ENCODE results near the gene DPP6. TPM values are rescaled to one million over a fixed set of nuclear protein-coding genes. Genes with fewer than 3 reads are reported as not detected.

The DPP6 gene
- total and polyA plus RNA-seq, 2 of the 8 experiments (the other 6 are each of a cell fraction or from before 2014, with no cell fraction given): 4.7 to 6.8 TPM

DNA sequence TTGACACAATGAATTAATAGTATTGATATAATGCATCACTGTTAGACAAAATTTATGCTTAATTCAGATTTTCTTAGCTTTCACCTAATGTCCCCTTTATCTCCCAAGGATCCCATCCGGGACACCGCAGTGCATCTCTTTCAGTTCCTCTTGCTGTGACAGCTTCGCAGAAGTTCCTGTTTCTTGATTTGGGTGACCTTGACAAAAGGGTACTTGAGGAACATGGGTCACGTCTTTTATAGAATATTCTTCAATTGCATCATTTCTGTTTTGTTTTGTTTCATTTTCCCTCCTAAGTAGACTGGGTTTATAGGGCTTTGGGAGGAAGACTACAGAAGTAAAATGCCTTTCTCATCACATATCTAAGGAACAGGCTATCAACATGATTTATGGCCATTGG is 453.2 kb downstream of the DPP6 start:
- H2BK15ac ChIP-seq (ENCODE audit: low read length): no peak overlapping the region
- DNase-seq (ENCODE audit: low read depth in 1 of 2, low spot score in 2 of 2) (no peak), FAIRE-seq (no peak)
- POLR2A ChIA-PET (ENCODE audit: partially characterized antibody): no interaction called here
- no peak overlapping the region for H2BK120ac ChIP-seq (replicated peaks; ENCODE audit: low read depth, low read length)
- H3K36me3 ChIP-seq (ENCODE audit: control insufficient read depth in 2 of 4, insufficient read depth in 4 of 4, low read length in 3 of 4): no peaks in the 10 kb centered on the region
- no peaks in the 10 kb centered on the region for H3K23me2 ChIP-seq (ENCODE audit: low read depth, low read length)
- H3K27me3 ChIP-seq (replicated peaks in 1 of 4; ENCODE audit: control insufficient read depth in 3 of 4, extremely low read depth in 1 of 4, insufficient read depth in 3 of 4, low read length in 3 of 4): no peaks in the 10 kb centered on the region
- no peaks in the 10 kb centered on the region for H3K4me1 ChIP-seq (replicated peaks in 1 of 4; ENCODE audit: control insufficient read depth in 3 of 4, insufficient read depth in 4 of 4, low read length in 3 of 4)
- H2BK20ac ChIP-seq (ENCODE audit: low read length): no peak overlapping the region
- no peak overlapping the region for H2BK12ac ChIP-seq (ENCODE audit: low read depth, low read length)
- no peak overlapping the region for H4K5ac ChIP-seq (ENCODE audit: insufficient read length, low read depth, low read length)
- H2AK5ac ChIP-seq (ENCODE audit: low read depth, low read length): no peak overlapping the region
- no peaks in the 10 kb centered on the region for H3K79me1 ChIP-seq (ENCODE audit: low read depth, low read length)
- no peak overlapping the region for H3K56ac ChIP-seq (replicated peaks; ENCODE audit: insufficient read length, low read depth, low read length)
- no peak overlapping the region for H3K14ac ChIP-seq (ENCODE audit: insufficient read length)
- 89% methylated on average over 4 of the region's 4 CpGs; no CpG with 5 or more reads in 1 of the 2 experiments for WGBS, 2 experiments (ENCODE audit: extremely low coverage in 1 of 2, insufficient coverage in 1 of 2, insufficient read length in 1 of 2, insufficient replicate concordance in 2 of 2, low coverage in 1 of 2, low lambda C conversion rate in 2 of 2, missing lambda C conversion rate in 1 of 2)
- no peak overlapping the region for H4K8ac ChIP-seq (ENCODE audit: extremely low read depth, insufficient read depth, low read length)
- no peak overlapping the region for H3K4ac ChIP-seq (replicated peaks; ENCODE audit: insufficient read length, low read depth, low read length)
- no peak overlapping the region for H2BK5ac ChIP-seq (ENCODE audit: low read depth, low read length)
- H2AFZ ChIP-seq (ENCODE audit: low read length): no peak overlapping the region
- H3K9me3 ChIP-seq (ENCODE audit: insufficient read depth in 2 of 2, low read depth in 1 of 2, low read length in 1 of 2): peaks cover 7 to 10% of the 10 kb centered on the region in 2 experiments; a peak in 3 of 4 replicates
- H3K4me3 ChIP-seq (ENCODE audit: extremely low read depth in 1 of 4, insufficient read depth in 2 of 4, low read depth in 3 of 4, low read length in 4 of 4): no peak overlapping the region
- H4K91ac ChIP-seq (replicated peaks; ENCODE audit: insufficient read length, low read length): no peak overlapping the region
- H4K20me1 ChIP-seq (replicated peaks in 1 of 2; ENCODE audit: control insufficient read depth in 1 of 2, insufficient read depth in 2 of 2, low read length in 2 of 2): no peaks in the 10 kb centered on the region
- no peak overlapping the region for H3K9ac ChIP-seq (replicated peaks in 1 of 4; ENCODE audit: extremely low read depth in 1 of 4, low read depth in 3 of 4, low read length in 3 of 4)
- no peaks in the 10 kb centered on the region for H3K79me2 ChIP-seq (ENCODE audit: control insufficient read depth in 1 of 2, insufficient read depth in 2 of 2, low read length in 2 of 2)
- H3K4me2 ChIP-seq (ENCODE audit: insufficient read depth in 1 of 2, low read depth in 2 of 2, low read length in 2 of 2): no peak overlapping the region
- CTCF ChIA-PET (ENCODE audit: partially characterized antibody): interaction anchor here (0.6 to 2.8 kb wide), 12 partner anchors 9 to 289 kb away, joined by 3 to 17 read pairs (median 4); no protein-coding TSS in a partner anchor
- no peak overlapping the region for H3K23ac ChIP-seq (ENCODE audit: insufficient read length)
- H3K18ac ChIP-seq (ENCODE audit: extremely low read depth, low read length): no peak overlapping the region
- H3K27ac ChIP-seq (ENCODE audit: low read depth, low read length): no peak overlapping the region
- no peak for TF ChIP-seq EZH2 (IDR thresholded peaks at IDR 0.05; ENCODE audit: low read depth, low read length, severe bottlenecking)
- no peak for TF ChIP-seq CHD1 (IDR thresholded peaks at IDR 0.05; ENCODE audit: low read depth, low read length)
- no peak for TF ChIP-seq RXRA (IDR thresholded peaks at IDR 0.05; ENCODE audit: insufficient read depth, low read depth, low read length)
- no peak for TF ChIP-seq CBX8 (IDR thresholded peaks at IDR 0.05; ENCODE audit: borderline replicate concordance, low read depth, low read length)
- no peak for TF ChIP-seq RNF2 (IDR thresholded peaks at IDR 0.05; ENCODE audit: borderline replicate concordance, low read depth, low read length, missing control alignments, poor library complexity, severe bottlenecking)
- no peak for TF ChIP-seq MAX (IDR thresholded peaks at IDR 0.05)
- TF ChIP-seq BRCA1 (IDR thresholded peaks at IDR 0.05; ENCODE audit: low read depth, low read length): no peak
- TF ChIP-seq ASH2L (IDR thresholded peaks at IDR 0.05; ENCODE audit: low read length): no peak
- TF ChIP-seq HDAC2 (IDR thresholded peaks at IDR 0.05; ENCODE audit: borderline replicate concordance in 1 of 2, low read depth in 2 of 2, low read length in 2 of 2): no peak
- no peak for TF ChIP-seq NRF1 (IDR thresholded peaks at IDR 0.05; ENCODE audit: low read depth, low read length)
- no peak for TF ChIP-seq SIN3A (conservative IDR thresholded peaks at IDR 0.05 in 1 of 2, IDR thresholded peaks at IDR 0.05 in 1 of 2; ENCODE audit: low read depth in 1 of 2, low read length in 2 of 2)
